ENCODE measurements around the gene P2RX2. TPM values are rescaled to one million over a fixed set of nuclear protein-coding genes. Genes with fewer than 3 reads are reported as not detected.

Gene P2RX2
- total RNA-seq, 2 experiments from 2014 or later: not detected

- TF ChIP-seq EZH2phosphoT487 (IDR thresholded peaks at IDR 0.05; ENCODE audit: borderline replicate concordance, low read depth, low read length) (no peak), CTCF (conservative IDR thresholded peaks at IDR 0.05; ENCODE audit: low read length) (no peak)
- H3K4me1 ChIP-seq (ENCODE audit: insufficient read depth, low read length, poor library complexity, severe bottlenecking): no peaks in the 10 kb centered on the region
- H3K9me3 ChIP-seq (ENCODE audit: low read length): no peaks in the 10 kb centered on the region
- no peaks in the 10 kb centered on the region for H3K79me2 ChIP-seq (ENCODE audit: insufficient read depth, low read depth, low read length)
- no peaks in the 10 kb centered on the region for H3K9me2 ChIP-seq (ENCODE audit: insufficient read depth, low read length)
- intact Hi-C loops (cut with micrococcal nuclease; ENCODE audit: unreplicated experiment): no loop called here
- DNase-seq (ENCODE audit: low spot score): no peak
- no peak overlapping the region for H3K4me2 ChIP-seq (ENCODE audit: low read length)
- no TSS peak for BruUV-seq (replicated peaks)
- CTCF ChIA-PET (ENCODE audit: unreplicated experiment): no interaction called here
- POLR2A ChIA-PET: interaction anchor here (0.6 to 0.7 kb wide), 2 partner anchors 42 to 46 kb away, joined by 3 to 14 read pairs; no protein-coding TSS in a partner anchor
- H3K4me3 ChIP-seq (ENCODE audit: low read depth, low read length, poor library complexity, severe bottlenecking): no peak overlapping the region
- H3K27ac ChIP-seq (ENCODE audit: low read depth, low read length, poor library complexity, severe bottlenecking): no peak overlapping the region
- H3K36me3 ChIP-seq (ENCODE audit: insufficient read depth, low read length): no peaks in the 10 kb centered on the region
- no peaks in the 10 kb centered on the region for H4K20me1 ChIP-seq (ENCODE audit: insufficient read depth, low read length)
- no peak overlapping the region for H2AFZ ChIP-seq (ENCODE audit: low read length)
These were observed 31.6 kb upstream of the P2RX2 start for GRCh38 chr12:132586929-132587328.

GRCh38 chr12:132587781-132588180 lies 30.8 kb upstream of the P2RX2 start:
- H3K9me3 ChIP-seq (ENCODE audit: low read length): no peaks in the 10 kb centered on the region
- no peak overlapping the region for H3K4me2 ChIP-seq (ENCODE audit: low read length)
- H3K36me3 ChIP-seq (ENCODE audit: insufficient read depth, low read length): no peaks in the 10 kb centered on the region
- ChIA-PET POLR2A (no interaction called here), CTCF (ENCODE audit: unreplicated experiment) (no interaction called here)
- no peak for DNase-seq (ENCODE audit: low spot score)
- no peaks in the 10 kb centered on the region for H4K20me1 ChIP-seq (ENCODE audit: insufficient read depth, low read length)
- H3K4me1 ChIP-seq (ENCODE audit: insufficient read depth, low read length, poor library complexity, severe bottlenecking): no peaks in the 10 kb centered on the region
- BruUV-seq (replicated peaks): no TSS peak
- no peak overlapping the region for H2AFZ ChIP-seq (ENCODE audit: low read length)
- no peaks in the 10 kb centered on the region for H3K79me2 ChIP-seq (ENCODE audit: insufficient read depth, low read depth, low read length)
- H3K4me3 ChIP-seq (ENCODE audit: low read depth, low read length, poor library complexity, severe bottlenecking): no peak overlapping the region
- no peak overlapping the region for H3K27ac ChIP-seq (ENCODE audit: low read depth, low read length, poor library complexity, severe bottlenecking)
- no peaks in the 10 kb centered on the region for H3K9me2 ChIP-seq (ENCODE audit: insufficient read depth, low read length)
- TF ChIP-seq EZH2phosphoT487 (IDR thresholded peaks at IDR 0.05; ENCODE audit: borderline replicate concordance, low read depth, low read length): no peak
- no peak for TF ChIP-seq CTCF (conservative IDR thresholded peaks at IDR 0.05; ENCODE audit: low read length)
- intact Hi-C loops (cut with micrococcal nuclease; ENCODE audit: unreplicated experiment): no loop called here

GRCh38 chr12:132588319-132588718 lies 30.3 kb upstream of the P2RX2 start:
- intact Hi-C loops (cut with micrococcal nuclease; ENCODE audit: unreplicated experiment): no loop called here
- H4K20me1 ChIP-seq (ENCODE audit: insufficient read depth, low read length): no peaks in the 10 kb centered on the region
- H3K9me2 ChIP-seq (ENCODE audit: insufficient read depth, low read length): no peaks in the 10 kb centered on the region
- H2AFZ ChIP-seq (ENCODE audit: low read length): no peak overlapping the region
- H3K36me3 ChIP-seq (ENCODE audit: insufficient read depth, low read length): no peaks in the 10 kb centered on the region
- no peak for TF ChIP-seq CTCF (conservative IDR thresholded peaks at IDR 0.05; ENCODE audit: low read length)
- no peaks in the 10 kb centered on the region for H3K4me1 ChIP-seq (ENCODE audit: insufficient read depth, low read length, poor library complexity, severe bottlenecking)
- ChIA-PET POLR2A (no interaction called here), CTCF (ENCODE audit: unreplicated experiment) (no interaction called here)
- no peaks in the 10 kb centered on the region for H3K79me2 ChIP-seq (ENCODE audit: insufficient read depth, low read depth, low read length)
- no peak overlapping the region for H3K4me2 ChIP-seq (ENCODE audit: low read length)
- no peak overlapping the region for H3K27ac ChIP-seq (ENCODE audit: low read depth, low read length, poor library complexity, severe bottlenecking)
- BruUV-seq (replicated peaks): no TSS peak
- no peak for DNase-seq (ENCODE audit: low spot score)
- no peaks in the 10 kb centered on the region for H3K9me3 ChIP-seq (ENCODE audit: low read length)
- H3K4me3 ChIP-seq (ENCODE audit: low read depth, low read length, poor library complexity, severe bottlenecking): no peak overlapping the region

Measured in OCI-LY7 (cell line).